Islet of Langerhans (tissue), 1 donor: ENCODE measurements around the gene STRADB.
"Not testable (repeated sequence)": the region's sequence is repeated elsewhere in the genome, so short reads cannot be mapped to it uniquely, and the experiment has no call there.

Source experiments
- FAIRE-seq: peaks from one replicate; lab custom pipeline; 2011; peaks lifted over from hg19 to GRCh38; lab: Jason Lieb, UNC

Gene STRADB

GRCh38 chr2:201470821-201471731 is 19.5 kb downstream of the STRADB start:
- no peak for FAIRE-seq

- no peak for FAIRE-seq
Measured at GRCh38 chr2:201471732-201472393, 20.3 kb downstream of the STRADB start.

GRCh38 chr2:201472411-201472810 is 20.9 kb downstream of the STRADB start:
- no peak for FAIRE-seq

GRCh38 chr2:201482543-201482942 is 31.0 kb downstream of the STRADB start:
- no peak for FAIRE-seq

GRCh38 chr2:201483342-201483741 is 31.8 kb downstream of the STRADB start:
- FAIRE-seq = no peak

- FAIRE-seq = not testable (repeated sequence)
Measured at GRCh38 chr2:201483758-201484157, 32.2 kb downstream of the STRADB start.

GRCh38 chr2:201484805-201485204 is 33.3 kb downstream of the STRADB start:
- no peak for FAIRE-seq

- FAIRE-seq = no peak
Measured at GRCh38 chr2:201490291-201490690, 38.8 kb downstream of the STRADB start.

- no peak for FAIRE-seq
Measured at GRCh38 chr2:201496785-201497184, 45.2 kb downstream of the STRADB start.

- FAIRE-seq = no peak
Measured at GRCh38 chr2:201500534-201500933, 49.0 kb downstream of the STRADB start.

- FAIRE-seq = no peak
Measured at GRCh38 chr2:201502713-201503112, 51.2 kb downstream of the STRADB start.

- FAIRE-seq = no peak
Measured at GRCh38 chr2:201507725-201508124, 56.2 kb downstream of the STRADB start.

- FAIRE-seq = no peak
Measured at GRCh38 chr2:201513271-201513670, 61.7 kb downstream of the STRADB start.

GRCh38 chr2:201515573-201516246 is 64.2 kb downstream of the STRADB start:
- FAIRE-seq = no peak

- FAIRE-seq = no peak
Measured at GRCh38 chr2:201517094-201517493, 65.6 kb downstream of the STRADB start.

- FAIRE-seq = no peak
Measured at GRCh38 chr2:201520201-201520600, 68.7 kb downstream of the STRADB start.

- FAIRE-seq = no peak
Measured at GRCh38 chr2:201522965-201523364, 71.4 kb downstream of the STRADB start.

- no peak for FAIRE-seq
Measured at GRCh38 chr2:201523506-201523905, 72.0 kb downstream of the STRADB start.
